Putamen (tissue), 1 donor: Measurements from ENCODE around the gene IL1RAPL2.
"Not testable (repeated sequence)": the region's sequence is repeated elsewhere in the genome, so short reads cannot be mapped to it uniquely, and the experiment has no call there.

ENCODE experiments used
- DNase-seq: peaks from one replicate; pipeline ENCODE4 v3.0.0-alpha.2; 2016; ENCODE audit warnings: low spot score

The IL1RAPL2 gene

DNA sequence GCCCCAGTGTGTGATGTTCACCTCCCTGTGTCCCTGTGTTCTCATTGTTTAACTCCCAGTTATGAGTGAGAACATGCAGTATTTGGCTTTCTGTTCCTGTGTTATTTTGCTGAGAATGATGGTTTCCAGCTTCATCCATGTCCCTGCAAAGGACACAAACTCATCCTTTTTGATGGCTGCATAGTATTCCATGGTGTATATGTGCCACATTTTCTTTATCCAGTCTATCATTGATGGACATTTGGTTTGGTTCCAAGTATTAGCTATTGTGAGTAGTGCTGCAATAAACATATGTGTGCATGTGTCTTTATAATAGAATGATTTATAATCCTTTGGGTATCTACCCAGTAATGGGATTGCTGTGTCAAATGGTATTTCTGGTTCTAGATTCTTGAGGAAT, 1239.7 kb downstream of the IL1RAPL2 start:
- not testable (repeated sequence) for DNase-seq

- no peak for DNase-seq
Observed at GRCh38 chrX:105816517-105816916, 1250.5 kb downstream of the IL1RAPL2 start.
